GM19043 (cell line): ENCODE measurements around the gene ENTPD1.
"Not testable (repeated sequence)": the region's sequence is repeated elsewhere in the genome, so short reads cannot be mapped to it uniquely, and the experiment has no call there.

Experiments used
- ATAC-seq: cut with Tn5 transposase; IDR thresholded peaks from one replicate; pipeline ENCODE4 v1.9.1; 2021; ENCODE audit warnings: low read depth; ENCODE audit not compliant: unreplicated experiment

ENTPD1 gene

DNA sequence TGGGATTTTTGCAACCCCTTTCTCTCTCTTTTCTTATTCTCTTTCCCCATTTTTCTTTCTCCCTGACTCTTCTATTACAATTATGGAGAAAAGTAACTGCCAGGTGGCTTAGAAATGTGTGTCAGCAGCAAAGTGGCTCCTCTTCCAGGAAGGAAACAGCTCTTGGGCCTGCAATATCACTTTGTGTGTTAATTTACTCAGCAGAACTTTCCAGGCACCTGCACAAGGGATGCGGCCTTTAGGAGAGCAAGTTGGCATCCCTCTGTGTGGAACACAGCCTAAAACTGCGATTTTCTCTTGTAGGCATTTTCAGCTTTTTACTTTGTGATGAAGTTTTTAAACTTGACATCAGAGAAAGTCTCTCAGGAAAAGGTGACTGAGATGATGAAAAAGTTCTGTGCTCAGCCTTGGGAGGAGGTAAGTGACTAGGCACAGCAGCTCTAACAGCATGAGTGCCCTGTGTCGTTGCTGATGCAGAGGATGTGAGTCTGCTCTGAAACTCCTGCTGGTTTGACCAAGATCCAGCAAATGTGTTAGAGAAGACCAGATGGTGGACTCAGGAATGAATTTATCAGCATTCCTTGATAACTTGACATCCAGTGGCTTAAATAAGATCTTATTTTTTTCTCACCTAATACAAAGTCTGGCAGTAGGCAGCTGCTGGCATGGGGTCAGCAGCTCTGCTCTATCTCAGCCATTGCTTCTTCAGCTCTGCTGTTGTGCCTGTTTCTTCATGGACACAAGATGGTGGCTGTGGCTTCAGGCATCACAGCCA, 104.4 kb downstream of the ENTPD1 start:
- ATAC-seq, result no peak

GRCh38 chr10:95861386-95861785, 105.4 kb downstream of the ENTPD1 start:
- ATAC-seq, result no peak

DNA sequence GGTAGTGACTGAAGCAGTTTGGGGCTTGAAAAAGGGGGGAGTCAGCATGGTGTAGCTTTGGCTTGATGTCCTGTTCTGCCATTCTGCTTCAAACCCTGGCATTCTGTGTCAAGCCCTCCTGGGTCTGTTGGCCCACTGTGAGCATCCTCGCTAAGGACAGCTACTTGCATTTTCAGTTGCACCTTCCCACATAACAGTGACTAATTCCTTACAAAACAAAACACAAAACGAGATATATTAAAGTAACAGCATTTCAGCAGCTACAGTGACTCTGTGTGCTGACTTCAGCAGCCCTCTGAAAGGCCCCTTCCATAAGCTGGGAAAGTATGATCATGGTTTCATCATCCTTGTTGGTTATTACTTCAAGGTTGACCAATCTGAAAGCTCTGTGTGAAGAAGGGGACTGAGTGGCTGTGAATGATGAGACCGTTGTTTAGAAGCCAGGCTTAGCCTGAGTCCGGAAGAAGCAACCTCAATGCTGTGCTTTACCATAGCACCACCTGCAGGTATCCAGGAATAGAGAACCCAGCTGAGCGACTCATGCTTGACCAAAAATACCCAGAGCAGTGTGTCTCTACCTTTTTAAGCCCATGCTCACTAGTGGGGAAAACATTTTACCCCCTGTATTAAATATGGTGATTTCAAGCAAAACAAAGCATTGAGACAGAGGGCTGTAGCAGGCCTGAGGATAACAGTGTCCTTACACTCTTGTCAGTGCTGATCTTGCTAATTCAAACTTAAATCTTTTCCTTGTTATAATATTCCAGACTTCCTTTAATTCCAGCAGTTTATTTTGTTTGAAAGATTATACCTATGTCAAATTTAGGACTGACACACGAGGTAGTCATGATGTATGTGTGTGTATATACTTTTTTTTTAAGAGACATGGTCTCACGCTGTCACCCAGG, 109.2 kb downstream of the ENTPD1 start:
- peak; percentile 84 for ATAC-seq

- no peak for ATAC-seq
Measured at GRCh38 chr10:95865814-95866466, 110.0 kb downstream of the ENTPD1 start.

DNA sequence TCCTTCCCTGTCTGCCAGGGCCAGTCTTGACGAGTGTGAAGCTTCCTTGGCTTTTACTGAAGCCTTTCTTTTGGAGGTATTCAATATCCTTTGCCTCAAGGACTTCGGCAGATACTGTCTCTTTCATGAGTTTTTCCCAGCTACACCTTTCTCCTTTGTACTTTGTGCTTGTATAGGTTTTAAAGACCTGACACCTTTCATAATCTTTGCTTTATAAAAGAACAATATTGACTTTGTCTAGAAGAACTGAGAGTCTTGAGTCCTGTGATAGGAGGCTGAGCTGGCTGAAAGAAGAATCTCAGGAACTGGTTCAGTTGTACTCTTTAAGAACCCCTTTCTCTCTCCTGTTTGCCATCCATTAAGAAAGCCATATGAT, 110.5 kb downstream of the ENTPD1 start:
- ATAC-seq, result no peak

GRCh38 chr10:95867866-95868265, 111.9 kb downstream of the ENTPD1 start:
- no peak for ATAC-seq

DNA sequence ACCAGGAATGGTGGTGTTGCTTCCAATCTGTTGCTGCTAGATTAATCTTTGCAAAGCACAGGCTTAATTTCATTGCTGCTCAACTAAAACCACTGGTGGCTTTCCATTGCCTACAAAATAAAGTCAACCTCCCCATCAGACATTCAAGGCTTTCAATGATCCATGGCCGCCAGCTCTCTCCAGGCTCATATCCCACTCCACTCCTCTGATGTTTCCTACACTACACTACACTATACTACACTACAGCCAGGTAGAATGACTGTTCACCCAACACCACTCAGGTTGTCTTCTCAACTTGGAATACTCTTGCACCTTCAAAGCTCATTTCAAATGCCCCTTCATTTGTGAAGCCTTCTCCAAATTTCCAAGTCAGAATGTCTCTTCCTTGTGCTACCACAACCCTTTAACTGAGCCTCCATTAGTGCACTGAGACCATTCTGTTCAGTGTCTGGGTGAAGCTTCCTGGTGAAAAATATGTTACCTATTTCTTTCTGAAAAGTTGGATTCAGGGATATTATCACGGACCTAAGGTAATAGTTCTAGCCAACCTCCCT, 116.3 kb downstream of the ENTPD1 start:
- no peak for ATAC-seq

DNA sequence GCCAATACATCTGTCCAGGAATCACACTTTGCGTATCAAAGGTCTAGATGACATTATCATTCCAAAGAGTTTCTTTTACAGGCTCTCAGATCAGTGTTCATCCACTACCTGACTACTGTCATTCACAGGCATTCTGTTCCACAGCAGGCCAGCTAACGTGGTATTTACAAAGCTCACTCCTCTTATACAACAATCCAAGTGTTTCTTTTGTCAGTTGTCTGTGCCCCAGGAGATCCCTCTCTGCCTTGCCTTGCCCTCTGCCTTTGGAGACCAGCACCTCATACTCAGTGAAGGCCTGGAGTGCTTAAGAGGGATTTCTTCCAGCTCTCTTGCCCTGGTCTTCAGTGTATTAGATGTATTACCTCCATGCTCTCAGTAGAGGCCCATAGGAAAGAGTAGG, 117.2 kb downstream of the ENTPD1 start:
- no peak for ATAC-seq

DNA sequence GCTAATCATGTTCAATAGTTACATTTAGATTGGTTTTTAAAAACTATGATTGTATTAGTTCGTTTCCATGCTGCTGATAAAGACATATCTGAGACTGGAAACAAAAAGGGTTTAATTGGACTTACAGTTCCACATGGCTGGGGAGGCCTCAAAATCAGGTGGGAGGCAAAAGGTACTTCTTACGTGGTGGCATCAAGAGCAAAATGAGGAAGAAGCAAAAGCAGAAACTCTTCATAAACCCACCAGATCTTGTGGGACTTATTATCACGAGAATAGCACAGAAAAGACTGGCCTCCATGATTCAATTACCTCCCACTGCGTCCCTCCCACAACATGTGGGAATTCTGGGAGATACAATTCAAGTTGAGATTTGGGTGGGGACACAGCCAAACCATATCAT, 117.7 kb downstream of the ENTPD1 start:
- ATAC-seq, result no peak

- not testable (repeated sequence) for ATAC-seq
Measured at GRCh38 chr10:95874783-95875182, 118.8 kb downstream of the ENTPD1 start.

- no peak for ATAC-seq
Measured at GRCh38 chr10:95876756-95877155, 120.8 kb downstream of the ENTPD1 start.

DNA sequence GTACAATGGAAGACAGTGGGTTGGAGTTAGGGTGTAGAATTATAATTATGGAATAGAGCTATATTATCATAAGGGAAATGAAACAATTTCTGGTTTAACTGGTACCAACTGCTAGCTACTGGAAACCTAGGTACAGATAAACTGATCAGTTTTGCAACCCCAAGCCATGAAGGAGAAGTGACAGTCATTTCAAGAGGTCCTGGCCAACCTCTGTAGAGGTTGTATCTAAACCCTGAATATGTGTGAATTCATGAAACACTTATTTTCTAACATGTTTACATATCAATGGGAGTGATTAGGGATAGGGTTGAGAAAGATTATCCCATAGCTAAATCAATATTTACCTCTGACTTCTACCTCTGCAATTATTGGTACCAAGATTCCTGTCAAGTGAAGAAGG, 121.9 kb downstream of the ENTPD1 start:
- no peak for ATAC-seq

- no peak for ATAC-seq
Measured at GRCh38 chr10:95880704-95881103, 124.7 kb downstream of the ENTPD1 start.

GRCh38 chr10:95881316-95881715, 125.4 kb downstream of the ENTPD1 start:
- ATAC-seq, result no peak

GRCh38 chr10:95889830-95890229, 133.9 kb downstream of the ENTPD1 start:
- ATAC-seq, result no peak

GRCh38 chr10:95896071-95896850, 140.3 kb downstream of the ENTPD1 start:
- ATAC-seq, result no peak

DNA sequence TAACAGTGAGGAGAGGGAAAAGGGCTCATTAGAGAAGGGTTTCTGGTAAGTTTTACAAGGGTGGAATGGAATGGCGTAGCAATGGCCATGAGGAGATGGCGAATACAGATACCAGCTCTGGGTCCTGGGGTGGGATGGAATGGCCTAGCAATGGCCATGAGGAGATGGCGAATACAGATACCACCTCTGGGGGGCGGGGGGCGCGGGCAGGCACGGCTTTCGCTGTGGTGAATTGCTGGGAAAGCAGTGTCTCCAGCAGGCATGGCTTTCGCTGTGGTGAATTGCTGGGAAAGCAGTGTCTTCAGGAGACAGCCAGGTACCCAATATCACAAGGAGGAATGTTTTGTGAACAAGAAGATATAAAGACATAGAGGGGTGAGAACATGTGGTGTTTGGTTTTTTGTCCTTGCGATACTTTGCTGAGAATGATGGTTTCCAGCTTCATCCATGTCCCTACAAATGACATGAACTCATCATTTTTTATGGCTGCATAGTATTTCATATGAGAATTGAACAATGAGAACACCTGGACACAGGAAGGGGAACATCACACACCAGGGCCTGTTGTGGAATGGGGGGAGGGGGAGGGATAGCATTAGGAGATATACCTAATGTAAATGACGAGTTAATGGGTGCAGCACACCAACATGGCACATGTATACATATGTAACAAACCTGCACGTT, 150.1 kb downstream of the ENTPD1 start:
- ATAC-seq, result not testable (repeated sequence)

DNA sequence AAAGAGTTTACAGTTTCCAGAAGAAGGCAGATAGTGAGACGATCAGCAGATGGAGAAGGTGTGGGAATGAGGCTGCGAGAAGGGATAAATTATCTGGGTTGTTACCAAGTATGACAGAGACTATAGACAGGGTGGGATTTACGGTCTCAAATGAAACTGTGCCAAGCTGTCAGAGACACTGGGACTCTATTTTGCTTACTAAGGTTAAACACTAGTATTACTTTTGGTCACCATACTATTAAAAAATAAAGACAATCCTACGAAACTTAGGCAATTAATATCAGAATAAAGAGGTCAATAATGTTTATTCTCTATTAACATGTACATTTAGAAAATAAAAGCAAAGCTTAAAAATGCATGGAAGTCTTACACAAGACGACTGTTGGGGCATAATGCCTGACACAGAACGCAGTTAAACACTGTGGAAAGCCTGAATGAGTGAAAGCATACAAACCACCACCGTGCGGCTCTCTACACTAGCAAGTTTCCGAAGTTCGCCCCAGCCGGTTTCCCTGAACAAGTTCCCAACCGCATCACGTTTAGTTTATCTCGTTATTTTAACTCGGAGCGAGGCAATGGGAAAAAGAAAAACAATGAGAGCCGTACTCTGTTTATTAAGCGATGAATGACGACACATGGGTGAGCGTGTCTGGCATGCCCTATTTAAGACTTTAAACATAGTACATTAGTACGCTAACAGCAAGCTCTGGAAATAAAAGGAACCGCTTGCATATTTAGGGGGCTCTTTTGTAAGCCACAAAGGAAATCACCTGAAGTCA, 150.9 kb downstream of the ENTPD1 start:
- ATAC-seq, result peak; percentile 38
